ENCODE results near the gene DNAJB13. TPM values are rescaled to one million over a fixed set of nuclear protein-coding genes. Genes with fewer than 3 reads are reported as not detected.

The DNAJB13 gene
- total and polyA plus RNA-seq, 2 of the 13 experiments (the other 11 are each of a cell fraction or from before 2014, with no cell fraction given): 2.3 TPM; not detected in 1

DNA sequence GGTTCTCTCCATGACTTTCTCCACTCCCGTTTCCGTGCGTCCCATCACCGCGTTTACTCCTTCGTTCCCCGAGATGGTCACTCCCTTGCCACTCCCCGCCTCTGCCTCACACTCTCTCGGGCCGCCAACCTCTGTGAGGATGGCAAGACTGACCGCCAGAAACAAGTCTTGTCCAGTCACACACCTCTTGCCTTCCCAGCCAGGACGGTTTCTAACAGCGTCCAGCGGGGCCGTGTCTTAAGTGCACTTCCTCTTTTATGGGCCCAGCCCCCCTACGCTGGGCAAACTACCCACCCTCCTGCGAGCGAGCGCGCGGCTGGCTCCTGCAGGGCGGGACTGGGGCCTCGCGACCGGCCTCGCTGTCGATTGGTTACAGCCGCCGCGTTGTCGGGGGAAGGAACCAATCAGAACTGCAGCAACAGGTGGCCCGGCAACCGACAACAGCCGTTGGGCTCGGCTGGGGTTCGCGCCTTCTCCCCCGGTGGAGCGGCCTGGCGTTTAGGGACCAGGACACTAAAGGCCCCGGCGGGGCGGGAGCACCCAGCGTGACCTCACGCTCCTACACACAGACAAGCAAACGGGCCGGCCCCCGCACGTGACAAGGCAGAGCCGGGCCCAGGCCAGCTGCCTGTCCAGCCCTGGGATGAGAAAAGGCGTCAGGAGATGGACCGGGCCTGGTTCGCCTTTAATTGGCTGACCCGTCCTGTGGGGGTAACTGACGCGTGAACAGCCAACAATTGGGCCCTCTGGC, 32.3 kb downstream of the DNAJB13 start (continued):
- TF ChIP-seq NCOA2 (CRISPR knock-in tag; IDR thresholded peaks at IDR 0.05): peak; percentile 54
- no peak for TF ChIP-seq TRIM24 (CRISPR knock-in tag; IDR thresholded peaks at IDR 0.05)
- TF ChIP-seq, protein P1, sequence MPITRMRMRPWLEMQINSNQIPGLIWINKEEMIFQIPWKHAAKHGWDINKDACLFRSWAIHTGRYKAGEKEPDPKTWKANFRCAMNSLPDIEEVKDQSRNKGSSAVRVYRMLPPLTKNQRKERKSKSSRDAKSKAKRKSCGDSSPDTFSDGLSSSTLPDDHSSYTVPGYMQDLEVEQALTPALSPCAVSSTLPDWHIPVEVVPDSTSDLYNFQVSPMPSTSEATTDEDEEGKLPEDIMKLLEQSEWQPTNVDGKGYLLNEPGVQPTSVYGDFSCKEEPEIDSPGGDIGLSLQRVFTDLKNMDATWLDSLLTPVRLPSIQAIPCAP (CRISPR knock-in tag; IDR thresholded peaks at IDR 0.05; ENCODE audit: low read depth): no peak
- TF ChIP-seq SETDB1 (CRISPR knock-in tag; IDR thresholded peaks at IDR 0.05; ENCODE audit: borderline replicate concordance): no peak
- peak; percentile 46 for TF ChIP-seq THAP11 (CRISPR knock-in tag; IDR thresholded peaks at IDR 0.05)
- no peak for TF ChIP-seq NPAS2 (CRISPR knock-in tag; IDR thresholded peaks at IDR 0.05; ENCODE audit: borderline replicate concordance)
- peak; percentile 92 for TF ChIP-seq ZNF264 (CRISPR knock-in tag; IDR thresholded peaks at IDR 0.05)
- peak; percentile 87 for TF ChIP-seq THAP8 (CRISPR knock-in tag; IDR thresholded peaks at IDR 0.05; ENCODE audit: borderline replicate concordance)
- TF ChIP-seq ZC3H4 (CRISPR knock-in tag; IDR thresholded peaks at IDR 0.05; ENCODE audit: borderline replicate concordance): no peak
- no peak for TF ChIP-seq AFF4 (CRISPR knock-in tag; IDR thresholded peaks at IDR 0.05)
- TF ChIP-seq ZNF431 (CRISPR knock-in tag; IDR thresholded peaks at IDR 0.05; ENCODE audit: borderline replicate concordance, low read depth): peak; percentile 66
- no peak for TF ChIP-seq GABPA (IDR thresholded peaks at IDR 0.05; ENCODE audit: low read depth, low read length)
- TF ChIP-seq GABPA (CRISPR knock-in tag; IDR thresholded peaks at IDR 0.05; ENCODE audit: low read depth): peak; percentile 25; the same call in 1 of the 2 replicates
- no peak for TF ChIP-seq CBX2 (IDR thresholded peaks at IDR 0.05; ENCODE audit: low read depth, low read length)
- no peak for TF ChIP-seq CBX2 (CRISPR knock-in tag; IDR thresholded peaks at IDR 0.05; ENCODE audit: low read depth)
- no peak; the same call in 1 of the 2 replicates for TF ChIP-seq ETV6 (CRISPR knock-in tag; conservative IDR thresholded peaks at IDR 0.05)
- TF ChIP-seq ZBTB20 (CRISPR knock-in tag; IDR thresholded peaks at IDR 0.05; ENCODE audit: borderline replicate concordance, low read depth): peak; percentile 52; the same call in 1 of the 2 replicates
- no peak for TF ChIP-seq GATA4 (IDR thresholded peaks at IDR 0.05; ENCODE audit: borderline replicate concordance, low read depth)
- TF ChIP-seq TBP (CRISPR knock-in tag; IDR thresholded peaks at IDR 0.05): 0 out of 2 replicates have a peak, but pooled peaks have one; percentile 48
- peak; percentile 53; the same call in 1 of the 2 replicates for TF ChIP-seq FOSL1 (CRISPR knock-in tag; IDR thresholded peaks at IDR 0.05; ENCODE audit: borderline replicate concordance)
- peak; percentile 55; the same call in 1 of the 2 replicates for TF ChIP-seq SOX13 (IDR thresholded peaks at IDR 0.05)
- TF ChIP-seq SOX13 (CRISPR knock-in tag; conservative IDR thresholded peaks at IDR 0.05 in 1 of 2, IDR thresholded peaks at IDR 0.05 in 1 of 2): no peak; a peak in 1 of 4 replicates
- TF ChIP-seq, protein P2, sequence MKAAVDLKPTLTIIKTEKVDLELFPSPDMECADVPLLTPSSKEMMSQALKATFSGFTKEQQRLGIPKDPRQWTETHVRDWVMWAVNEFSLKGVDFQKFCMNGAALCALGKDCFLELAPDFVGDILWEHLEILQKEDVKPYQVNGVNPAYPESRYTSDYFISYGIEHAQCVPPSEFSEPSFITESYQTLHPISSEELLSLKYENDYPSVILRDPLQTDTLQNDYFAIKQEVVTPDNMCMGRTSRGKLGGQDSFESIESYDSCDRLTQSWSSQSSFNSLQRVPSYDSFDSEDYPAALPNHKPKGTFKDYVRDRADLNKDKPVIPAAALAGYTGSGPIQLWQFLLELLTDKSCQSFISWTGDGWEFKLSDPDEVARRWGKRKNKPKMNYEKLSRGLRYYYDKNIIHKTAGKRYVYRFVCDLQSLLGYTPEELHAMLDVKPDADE (CRISPR knock-in tag; IDR thresholded peaks at IDR 0.05): 0 out of 2 replicates have a peak, but pooled peaks have one; percentile 76
- 0 out of 2 replicates have a peak, but pooled peaks have one; percentile 75 for TF ChIP-seq ISX (CRISPR knock-in tag; conservative IDR thresholded peaks at IDR 0.05)
- TF ChIP-seq ZNF331 (CRISPR knock-in tag; IDR thresholded peaks at IDR 0.05): peak; percentile 48

All from HepG2 (cell line).